Measurements from ENCODE around the gene FANK1. TPM values are rescaled to one million over a fixed set of nuclear protein-coding genes. Genes with fewer than 3 reads are reported as not detected.
A peak's percentile ranks its signal among the peaks of the same experiment; 100 is the strongest.

Gene FANK1
- total RNA-seq, 2 experiments from 2014 or later: not detected

- no peaks in the 10 kb centered on the region for H3K9me3 ChIP-seq (ENCODE audit: low read length)
- no TSS peak for BruUV-seq (replicated peaks)
- H3K9me2 ChIP-seq (ENCODE audit: insufficient read depth, low read length): no peaks in the 10 kb centered on the region
- no peak for DNase-seq (ENCODE audit: low spot score)
- H3K79me2 ChIP-seq (ENCODE audit: insufficient read depth, low read depth, low read length): no peaks in the 10 kb centered on the region
- ChIA-PET CTCF (ENCODE audit: unreplicated experiment) (no interaction called here), POLR2A (no interaction called here)
- intact Hi-C loops (cut with micrococcal nuclease; ENCODE audit: unreplicated experiment): no loop called here
- H3K4me3 ChIP-seq (ENCODE audit: low read depth, low read length, poor library complexity, severe bottlenecking): no peak overlapping the region
- H4K20me1 ChIP-seq (ENCODE audit: insufficient read depth, low read length): no peaks in the 10 kb centered on the region
- H3K4me2 ChIP-seq (ENCODE audit: low read length): no peak overlapping the region
- TF ChIP-seq EZH2phosphoT487 (IDR thresholded peaks at IDR 0.05; ENCODE audit: borderline replicate concordance, low read depth, low read length) (no peak), CTCF (conservative IDR thresholded peaks at IDR 0.05; ENCODE audit: low read length) (no peak)
- H2AFZ ChIP-seq (ENCODE audit: low read length): peak overlapping the region; percentile 60; the same call in 1 of the 2 replicates
- H3K27ac ChIP-seq (ENCODE audit: low read depth, low read length, poor library complexity, severe bottlenecking): no peak overlapping the region
- peaks cover 8% of the 10 kb centered on the region for H3K4me1 ChIP-seq (ENCODE audit: insufficient read depth, low read length, poor library complexity, severe bottlenecking)
- no peaks in the 10 kb centered on the region for H3K36me3 ChIP-seq (ENCODE audit: insufficient read depth, low read length)
Measured at GRCh38 chr10:126041117-126041516, 144.8 kb downstream of the FANK1 start.

- Histone ChIP-seq H3K27ac (ENCODE audit: low read depth, low read length, poor library complexity, severe bottlenecking) (no peak overlapping the region), H4K20me1 (ENCODE audit: insufficient read depth, low read length) (no peaks in the 10 kb centered on the region), H2AFZ (ENCODE audit: low read length) (peak overlapping the region; percentile 60; the same call in 1 of the 2 replicates), H3K36me3 (ENCODE audit: insufficient read depth, low read length) (no peaks in the 10 kb centered on the region), H3K4me3 (ENCODE audit: low read depth, low read length, poor library complexity, severe bottlenecking) (no peak overlapping the region), H3K4me2 (ENCODE audit: low read length) (peak overlapping the region; percentile 20; the same call in 1 of the 2 replicates), H3K79me2 (ENCODE audit: insufficient read depth, low read depth, low read length) (no peaks in the 10 kb centered on the region), H3K9me2 (ENCODE audit: insufficient read depth, low read length) (no peaks in the 10 kb centered on the region), H3K9me3 (ENCODE audit: low read length) (no peaks in the 10 kb centered on the region), H3K4me1 (ENCODE audit: insufficient read depth, low read length, poor library complexity, severe bottlenecking) (peaks cover 8% of the 10 kb centered on the region)
- CTCF ChIA-PET (ENCODE audit: unreplicated experiment): interaction anchor here (0.5 kb wide), 1 partner anchor 9 kb away, joined by 4 read pairs; no protein-coding TSS in a partner anchor
- no TSS peak for BruUV-seq (replicated peaks)
- POLR2A ChIA-PET: no interaction called here
- peak; percentile 76 for DNase-seq (ENCODE audit: low spot score)
- TF ChIP-seq EZH2phosphoT487 (IDR thresholded peaks at IDR 0.05; ENCODE audit: borderline replicate concordance, low read depth, low read length) (no peak), CTCF (conservative IDR thresholded peaks at IDR 0.05; ENCODE audit: low read length) (no peak)
- intact Hi-C loops (cut with micrococcal nuclease; ENCODE audit: unreplicated experiment): no loop called here
Measured at GRCh38 chr10:126041804-126042231, 145.5 kb downstream of the FANK1 start.

- H3K4me2 ChIP-seq (ENCODE audit: low read length): no peak overlapping the region
- H2AFZ ChIP-seq (ENCODE audit: low read length): peak overlapping the region; percentile 60; the same call in 1 of the 2 replicates
- BruUV-seq (replicated peaks): no TSS peak
- H3K27ac ChIP-seq (ENCODE audit: low read depth, low read length, poor library complexity, severe bottlenecking): no peak overlapping the region
- H3K9me2 ChIP-seq (ENCODE audit: insufficient read depth, low read length): no peaks in the 10 kb centered on the region
- TF ChIP-seq EZH2phosphoT487 (IDR thresholded peaks at IDR 0.05; ENCODE audit: borderline replicate concordance, low read depth, low read length) (no peak), CTCF (conservative IDR thresholded peaks at IDR 0.05; ENCODE audit: low read length) (no peak)
- H4K20me1 ChIP-seq (ENCODE audit: insufficient read depth, low read length): no peaks in the 10 kb centered on the region
- H3K36me3 ChIP-seq (ENCODE audit: insufficient read depth, low read length): no peaks in the 10 kb centered on the region
- no peaks in the 10 kb centered on the region for H3K79me2 ChIP-seq (ENCODE audit: insufficient read depth, low read depth, low read length)
- no peak for DNase-seq (ENCODE audit: low spot score)
- CTCF ChIA-PET (ENCODE audit: unreplicated experiment): interaction anchor here (0.5 kb wide), 1 partner anchor 8 kb away, joined by 4 read pairs; no protein-coding TSS in a partner anchor
- H3K4me1 ChIP-seq (ENCODE audit: insufficient read depth, low read length, poor library complexity, severe bottlenecking): peaks cover 8% of the 10 kb centered on the region
- intact Hi-C loops (cut with micrococcal nuclease; ENCODE audit: unreplicated experiment): no loop called here
- no peak overlapping the region for H3K4me3 ChIP-seq (ENCODE audit: low read depth, low read length, poor library complexity, severe bottlenecking)
- no peaks in the 10 kb centered on the region for H3K9me3 ChIP-seq (ENCODE audit: low read length)
- POLR2A ChIA-PET: no interaction called here
Measured at GRCh38 chr10:126042354-126042753, 146.0 kb downstream of the FANK1 start.
